Heart left ventricle (tissue), 16 donors: ENCODE data around the gene DNAJA4. TPM values are rescaled to one million over a fixed set of nuclear protein-coding genes. Genes with fewer than 3 reads are reported as not detected.

ENCODE experiments used
- ATAC-seq, 4 donors: fragments of 200-7000 bp; cut with Tn5 transposase; one replicate each; pipeline ENCODE4 v1.9.1; 2020 to 2022; ENCODE audit warnings: moderate library complexity in 4 of 4, mild to moderate bottlenecking in 3 of 4, moderate number of reproducible peaks in 1 of 4
- DNase-seq, 5 donors: peaks; one replicate each; pipeline ENCODE4 v3.0.0-alpha.2; 2020
- H3K27ac ChIP-seq, 12 donors: fragments of 200-600 bp; sonication (generic) in 4 of 12; one replicate each; pipeline versions ENCODE4 v1.5.0 to v1.8.0; 2016 to 2022; ENCODE audit warnings: mild to moderate bottlenecking in 2 of 12
- H3K27me3 ChIP-seq, 9 donors: fragments of 200-600 bp; sonication (generic) in 2 of 9; one replicate each; pipeline versions ENCODE4 v1.5.1 to v1.8.0; 2016 to 2022; ENCODE audit warnings: mild to moderate bottlenecking in 3 of 9
- H3K36me3 ChIP-seq, 9 donors: fragments of 200-600 bp; sonication (generic) in 2 of 9; one replicate each; pipeline versions ENCODE4 v1.5.0 to v1.8.0; 2018 to 2022; ENCODE audit warnings: mild to moderate bottlenecking in 2 of 9
- H3K4me1 ChIP-seq, 12 donors: fragments of 200-600 bp; sonication (generic) in 4 of 12; one replicate each; pipeline versions ENCODE4 v1.5.0 to v1.8.0; 2016 to 2022; ENCODE audit warnings: mild to moderate bottlenecking in 3 of 12
- H3K4me3 ChIP-seq, 12 donors: fragments of 200-600 bp; sonication (generic) in 4 of 12; one replicate each; pipeline versions ENCODE4 v1.5.0 to v1.8.0; 2017 to 2022; ENCODE audit warnings: mild to moderate bottlenecking in 9 of 12, moderate library complexity in 4 of 12
- H3K9me3 ChIP-seq, 12 donors: fragments of 200-600 bp; sonication (generic) in 4 of 12; one replicate each; pipeline versions ENCODE4 v1.5.0 to v1.8.0; 2016 to 2022; ENCODE audit warnings: mild to moderate bottlenecking in 1 of 12
- CTCF ChIP-seq, 12 donors: fragments of 200-600 bp; sonication (generic) in 4 of 12; IDR thresholded peaks; one replicate each; pipeline versions ENCODE4 v1.5.0 to v1.8.0; 2018 to 2022; ENCODE audit warnings: antibody characterized with exemption in 12 of 12, mild to moderate bottlenecking in 5 of 12
- POLR2A ChIP-seq, 2 donors: fragments of 450-650 bp; IDR thresholded peaks; one replicate each; pipeline ENCODE4 v1.6.1; 2017; ENCODE audit warnings: antibody characterized with exemption in 2 of 2, mild to moderate bottlenecking in 2 of 2, moderate library complexity in 2 of 2
- WGBS, 4 donors: extraction: QIAGEN DNeasy Blood & Tissue Kit in 2 of 4; methylation state at CpG; one replicate each; pipeline versions ENCODE4 v1.1.5 to v1.1.7; 2013 to 2018; 5-methylcytosine and 5-hydroxymethylcytosine counted together
- intact Hi-C, 10 donors: fragments of 100-400 bp; cut with DNase I; formaldehyde crosslinking; loops; one replicate each; pipeline versions ENCODE4 v1.11.1 to v1.14.2; 2022
- polyA plus RNA-seq, 2 donors: library from polyadenylated mRNA; stranded (reverse); fragments of 200-250 nt; gene quantifications; one replicate each; pipeline ENCODE4 v1.2.3, GENCODE V29; 2013
- total RNA-seq, 9 donors: library from RNA; depleted of rRNA in 2 of 9; stranded (reverse); fragments of >200 nt in 2 of 9; fragmentation: NEBNext Ultra II Directional in 3 of 9; extraction: Animal tissue kit (Norgen Biotek cat#: 25700) in 3 of 9; gene quantifications; one replicate each; pipeline versions ENCODE4 v1.1.0 to v1.2.4, GENCODE V29; 2016 to 2023
- donor health status: ischemic (EF 13 %, LVEDD 7.1; RV severe dilation, severe dysfunction).
- donor health status: healthy with polysubstance abuse.
- donor health status: DM: no; HTN: yes; CAD: no.
- donor health status: DM: no; HTN: no; CAD: no.
- donor health status: ischemic (EF 25% LVEDD 6.9; RV normal size, moderate dysfunction).
- donor health status: ischemic (EF 25% LVEDD 5.7; RV mildly dilated, moderate dysfunction).
- donor health status: healthy.
- donor health status: DM: yes; HTN: yes; CAD: no.
- donor health status: ischemic (EF 35%, LVEDD 5.7; RV mildly dilated, moderate dysfunction).
- donor health status: nonischemic (EF 11% LVEDD 7.7; RV severe dilation, severe dysfunction).
- donor health status: DM: yes; HTN: yes; CAD: no.
- donor health status: PGD.
- donor health status: ischemic (EF 29% LVEDD 5.4; RV normal size, mild dysfunction).
- donor health status: nonischemic (EF 23%, LVEDD 6.1; RV moderate dilation, normal function).

Gene DNAJA4
- total and polyA plus RNA-seq, 11 donors: 62.3 to 503 (median 94.6) TPM

GRCh38 chr15:78228356-78228996, 35.9 kb upstream of the DNAJA4 start:
- H3K27me3 ChIP-seq: no peaks in the 10 kb centered on the region
- no peak overlapping the region for H3K4me3 ChIP-seq
- DNase-seq: no peak
- no peak overlapping the region for H3K27ac ChIP-seq
- TF ChIP-seq CTCF (IDR thresholded peaks at IDR 0.05) (no peak), POLR2A (IDR thresholded peaks at IDR 0.05) (no peak)
- ATAC-seq: no peak
- intact Hi-C loops: no loop called here
- WGBS, 4 donors: 82 to 99% (median 92%) methylated on average over 8 of the region's 8 CpGs
- H3K9me3 ChIP-seq: peaks cover 0 to 16% (median 3%) of the 10 kb centered on the region in 12 donors
- H3K36me3 ChIP-seq: no peaks in the 10 kb centered on the region
- peaks cover 0 to 6% (median 4%) of the 10 kb centered on the region in 12 donors for H3K4me1 ChIP-seq

DNA sequence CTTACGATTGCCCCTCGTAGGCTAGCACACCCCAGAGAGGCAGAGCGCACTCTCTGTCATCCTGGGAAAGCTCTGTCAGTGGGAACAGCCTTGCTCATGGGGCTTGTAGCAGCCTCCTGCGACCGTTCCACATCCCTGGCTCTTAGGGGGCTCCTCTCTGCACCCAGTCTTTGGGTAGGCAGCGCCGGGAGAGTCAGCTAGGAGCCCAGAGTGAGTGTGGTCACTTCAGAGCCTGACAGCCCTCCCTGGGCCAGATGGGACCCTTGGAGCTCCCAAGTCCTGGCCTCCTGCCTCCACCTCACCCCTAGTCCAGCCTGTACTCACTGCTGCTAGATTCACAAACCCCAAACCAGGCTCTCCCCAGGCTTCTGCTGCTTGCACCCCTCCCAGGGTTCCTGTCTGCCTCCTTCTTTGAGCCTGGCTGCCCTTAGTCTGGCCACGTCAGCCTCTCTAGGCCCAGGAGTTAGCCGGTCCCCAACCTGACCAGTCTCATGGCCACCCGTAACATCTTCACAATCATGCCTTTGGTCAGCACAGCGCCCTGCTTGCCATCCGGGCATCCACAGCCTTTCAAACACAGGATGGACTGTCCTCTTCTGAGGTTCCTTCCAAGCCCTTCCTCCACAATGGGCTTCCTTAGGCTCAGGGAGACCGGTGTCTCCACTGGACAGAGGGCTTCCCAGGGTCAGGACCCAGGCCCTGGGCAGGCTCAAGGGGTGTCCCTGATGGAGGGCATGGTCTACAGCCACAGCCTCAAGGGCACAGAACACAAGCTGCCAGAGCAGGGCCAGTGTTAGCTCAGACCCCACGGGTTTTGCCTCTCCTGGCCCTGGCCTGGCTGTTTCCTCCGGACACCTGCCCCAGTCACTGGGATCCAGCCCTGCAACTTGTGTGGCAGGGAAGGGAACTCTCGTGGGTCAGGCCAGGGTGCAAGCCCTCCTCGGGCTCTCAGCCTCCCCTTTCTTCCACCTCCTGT, 34.6 kb upstream of the DNAJA4 start:
- Histone ChIP-seq H3K9me3 (peaks cover 0 to 14% (median 3%) of the 10 kb centered on the region in 12 donors), H3K27me3 (no peaks in the 10 kb centered on the region), H3K36me3 (no peaks in the 10 kb centered on the region), H3K27ac (no peak overlapping the region), H3K4me1 (no peaks in the 10 kb centered on the region), H3K4me3 (no peak overlapping the region)
- WGBS, 4 donors: 79 to 89% (median 85%) methylated on average over 15 to 17 of the region's 17 CpGs
- peak in 2 of 4 donors; percentile 8 to 47 for ATAC-seq
- DNase-seq: no peak
- intact Hi-C loops: loop anchor here in 2 of 10 donors (5.0 kb wide), 2 partner anchors 32 to 37 kb away; no protein-coding TSS in a partner anchor
- TF ChIP-seq POLR2A (IDR thresholded peaks at IDR 0.05) (no peak), CTCF (IDR thresholded peaks at IDR 0.05) (no peak)

- WGBS, 4 donors: 76 to 90% (median 84%) methylated on average over 5 of the region's 5 CpGs
- intact Hi-C loops: loop anchor here in 2 of 10 donors (5.0 kb wide), 2 partner anchors 36 to 41 kb away; no protein-coding TSS in a partner anchor
- no peak for ATAC-seq
Observed at GRCh38 chr15:78232951-78233350, 31.4 kb upstream of the DNAJA4 start.

More at GRCh38 chr15:78232951-78233350, 31.4 kb upstream of the DNAJA4 start:
- no peaks in the 10 kb centered on the region for H3K4me1 ChIP-seq
- TF ChIP-seq POLR2A (IDR thresholded peaks at IDR 0.05) (no peak), CTCF (IDR thresholded peaks at IDR 0.05) (no peak)
- no peak overlapping the region for H3K4me3 ChIP-seq
- no peak for DNase-seq
- no peaks in the 10 kb centered on the region for H3K27me3 ChIP-seq
- no peak overlapping the region for H3K27ac ChIP-seq
- no peaks in the 10 kb centered on the region for H3K9me3 ChIP-seq
- no peaks in the 10 kb centered on the region for H3K36me3 ChIP-seq
